CD4-positive, alpha-beta T cell (primary cell): ENCODE measurements around the gene RBBP9. TPM values are rescaled to one million over a fixed set of nuclear protein-coding genes. Genes with fewer than 3 reads are reported as not detected.
"Not testable (repeated sequence)": the region's sequence is repeated elsewhere in the genome, so short reads cannot be mapped to it uniquely, and the experiment has no call there.

ENCODE experiments used
- ATAC-seq: fragments of 200-7000 bp; cut with Tn5 transposase; one replicate; pipeline ENCODE4 v1.10.0; 2022; ENCODE audit warnings: mild to moderate bottlenecking; ENCODE audit not compliant: poor library complexity
- CTCF ChIA-PET: fragments of 350-600 bp; sonication (Branson Sonifier 250); formaldehyde crosslinking; loops from one replicate; lab custom pipeline; 2021; ENCODE audit warnings: antibody characterized with exemption, inconsistent platforms; lab: Charles Lee
- POLR2A ChIA-PET: fragments of 350-600 bp; sonication (Branson Sonifier 250); formaldehyde crosslinking; loops from one replicate; lab custom pipeline; 2021; ENCODE audit warnings: antibody characterized with exemption, inconsistent platforms; lab: Charles Lee
- DNase-seq, 14 experiments: peaks; one replicate each; pipeline ENCODE4 v3.0.0-alpha.2; 2013 to 2020; ENCODE audit warnings: mixed read lengths in 2 of 14
- H3K27ac ChIP-seq, 2 donors: one replicate each; pipeline versions ENCODE4 v1.5.1 to v1.7.0; 2013; ENCODE audit warnings: low read length in 2 of 2, low read depth in 1 of 2, mild to moderate bottlenecking in 1 of 2
- H3K27me3 ChIP-seq, 2 experiments: 1 replicate in 1 of 2; 2 replicates in 1 of 2; pipeline versions ENCODE4 v1.6.1 to v1.7.0; 2013; ENCODE audit warnings: low read length in 2 of 2, control low read depth in 1 of 2, mild to moderate bottlenecking in 1 of 2, moderate library complexity in 1 of 2; ENCODE audit not compliant: insufficient read depth in 2 of 2, control insufficient read depth in 1 of 2
- H3K36me3 ChIP-seq: one replicate; pipeline ENCODE4 v1.6.1; 2013; ENCODE audit warnings: low read length, control low read depth; ENCODE audit not compliant: insufficient read depth
- H3K4me1 ChIP-seq: one replicate; pipeline ENCODE4 v1.6.1; 2013; ENCODE audit warnings: low read length, control low read depth; ENCODE audit not compliant: insufficient read depth
- H3K4me3 ChIP-seq: one replicate; pipeline ENCODE4 v1.5.1; 2013; ENCODE audit warnings: mild to moderate bottlenecking, low read length, moderate library complexity
- H3K9me3 ChIP-seq, 2 experiments: 1 replicate in 1 of 2; 2 replicates in 1 of 2; pipeline versions ENCODE4 v1.6.1 to v1.7.0; 2013; ENCODE audit warnings: low read length in 2 of 2, mild to moderate bottlenecking in 2 of 2, control low read depth in 1 of 2, moderate library complexity in 1 of 2; ENCODE audit not compliant: control insufficient read depth in 1 of 2, insufficient read depth in 1 of 2
- H3K27ac Mint-ChIP-seq: one replicate; pipeline ENCODE4 v1.8.0; 2020; ENCODE audit warnings: mixed read lengths
- H3K27me3 Mint-ChIP-seq: one replicate; pipeline ENCODE4 v1.8.0; 2021; ENCODE audit warnings: mixed read lengths
- H3K36me3 Mint-ChIP-seq: one replicate; pipeline ENCODE4 v1.8.0; 2021; ENCODE audit warnings: low read depth, mixed read lengths
- H3K4me1 Mint-ChIP-seq: one replicate; pipeline ENCODE4 v1.8.0; 2021; ENCODE audit warnings: low read depth, mixed read lengths
- H3K4me3 Mint-ChIP-seq: one replicate; pipeline ENCODE4 v1.8.0; 2020; ENCODE audit warnings: mild to moderate bottlenecking, mixed read lengths
- H3K9me3 Mint-ChIP-seq: one replicate; pipeline ENCODE4 v1.8.0; 2020; ENCODE audit warnings: mixed read lengths
- intact Hi-C, 2 experiments: fragments of 100-400 bp; cut with DNase I in 1 of 2; cut with micrococcal nuclease in 1 of 2; formaldehyde crosslinking; loops; one replicate each; pipeline versions ENCODE4 v1.15.1 to v1.9.0; 2023 to 2025; cut with DNase I, micrococcal nuclease
- total RNA-seq, 174 experiments: library from RNA in 2 of 174; stranded (reverse) in 2 of 174; gene quantifications; one replicate each; pipeline ENCODE4 v1.2.3 and lab custom pipeline; 2021 to 2026
- TF ChIP-seq, protein P1 (sequence below): fragments of 200-600 bp; IDR thresholded peaks from one replicate; pipeline ENCODE4 v1.8.0; 2022; ENCODE audit warnings: antibody characterized with exemption, mild to moderate bottlenecking

Gene RBBP9
- total RNA-seq, 2 experiments from 2014 or later: 1.6 to 2.1 TPM

DNA sequence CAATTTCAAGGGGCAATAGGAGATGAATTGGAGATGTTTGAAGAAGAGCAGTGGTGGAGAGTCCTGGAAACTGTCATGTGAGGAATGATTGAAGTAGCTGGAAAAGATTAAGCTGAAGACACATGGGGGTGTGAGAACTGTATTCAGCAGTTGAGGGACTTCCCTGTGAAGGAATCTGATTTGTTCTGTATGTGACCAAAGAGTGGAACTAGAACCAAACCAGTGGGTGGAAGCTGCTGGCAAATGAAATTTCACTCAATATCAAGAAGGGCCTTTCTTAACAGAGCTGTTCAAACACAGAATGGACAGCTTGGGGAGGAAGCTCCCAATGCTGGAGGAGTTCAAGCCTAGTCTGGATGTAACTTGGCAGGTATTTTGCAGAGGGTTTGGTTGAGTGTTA, 32.0 kb upstream of the RBBP9 start:
- no peaks in the 10 kb centered on the region for H3K4me1 ChIP-seq
- TF ChIP-seq, protein P1, sequence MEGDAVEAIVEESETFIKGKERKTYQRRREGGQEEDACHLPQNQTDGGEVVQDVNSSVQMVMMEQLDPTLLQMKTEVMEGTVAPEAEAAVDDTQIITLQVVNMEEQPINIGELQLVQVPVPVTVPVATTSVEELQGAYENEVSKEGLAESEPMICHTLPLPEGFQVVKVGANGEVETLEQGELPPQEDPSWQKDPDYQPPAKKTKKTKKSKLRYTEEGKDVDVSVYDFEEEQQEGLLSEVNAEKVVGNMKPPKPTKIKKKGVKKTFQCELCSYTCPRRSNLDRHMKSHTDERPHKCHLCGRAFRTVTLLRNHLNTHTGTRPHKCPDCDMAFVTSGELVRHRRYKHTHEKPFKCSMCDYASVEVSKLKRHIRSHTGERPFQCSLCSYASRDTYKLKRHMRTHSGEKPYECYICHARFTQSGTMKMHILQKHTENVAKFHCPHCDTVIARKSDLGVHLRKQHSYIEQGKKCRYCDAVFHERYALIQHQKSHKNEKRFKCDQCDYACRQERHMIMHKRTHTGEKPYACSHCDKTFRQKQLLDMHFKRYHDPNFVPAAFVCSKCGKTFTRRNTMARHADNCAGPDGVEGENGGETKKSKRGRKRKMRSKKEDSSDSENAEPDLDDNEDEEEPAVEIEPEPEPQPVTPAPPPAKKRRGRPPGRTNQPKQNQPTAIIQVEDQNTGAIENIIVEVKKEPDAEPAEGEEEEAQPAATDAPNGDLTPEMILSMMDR: no peak
- no peak for ATAC-seq
- no peak for DNase-seq
- intact Hi-C loops: loop anchor here in 1 of 2 experiments (5.0 kb wide), 1 partner anchor 117 kb away; no protein-coding TSS in a partner anchor
- H3K4me3 Mint-ChIP-seq: no peak overlapping the region
- H3K27ac Mint-ChIP-seq: no peak overlapping the region
- ChIA-PET POLR2A (interaction anchor here (1.8 kb wide), 1 partner anchor 21 kb away, joined by 7 read pairs; the partner anchor contains the start of gene SEC23B), CTCF (no interaction called here)
- peaks cover 91% of the 10 kb centered on the region for H3K36me3 Mint-ChIP-seq
- H3K4me1 Mint-ChIP-seq: no peaks in the 10 kb centered on the region
- peaks cover 96% of the 10 kb centered on the region for H3K36me3 ChIP-seq
- H3K27me3 ChIP-seq: no peaks in the 10 kb centered on the region
- H3K4me3 ChIP-seq: no peak overlapping the region
- no peak overlapping the region for H3K27ac ChIP-seq
- no peaks in the 10 kb centered on the region for H3K9me3 Mint-ChIP-seq
- no peaks in the 10 kb centered on the region for H3K9me3 ChIP-seq
- no peaks in the 10 kb centered on the region for H3K27me3 Mint-ChIP-seq

GRCh38 chr20:18527836-18528235, 30.8 kb upstream of the RBBP9 start:
- H3K27me3 Mint-ChIP-seq: no peaks in the 10 kb centered on the region
- Histone ChIP-seq H3K9me3 (no peaks in the 10 kb centered on the region), H3K4me3 (no peak overlapping the region), H3K27me3 (no peaks in the 10 kb centered on the region), H3K27ac (no peak overlapping the region), H3K4me1 (no peaks in the 10 kb centered on the region), H3K36me3 (peaks cover 88% of the 10 kb centered on the region)
- no peak for ATAC-seq
- H3K4me1 Mint-ChIP-seq: no peaks in the 10 kb centered on the region
- peaks cover 85% of the 10 kb centered on the region for H3K36me3 Mint-ChIP-seq
- H3K27ac Mint-ChIP-seq: no peak overlapping the region
- ChIA-PET CTCF (no interaction called here), POLR2A (interaction anchor here (1.8 kb wide), 1 partner anchor 20 kb away, joined by 7 read pairs; the partner anchor contains the start of gene SEC23B)
- intact Hi-C loops: loop anchor here in 1 of 2 experiments (5.0 kb wide), 1 partner anchor 116 kb away; no protein-coding TSS in a partner anchor
- no peaks in the 10 kb centered on the region for H3K9me3 Mint-ChIP-seq
- no peak overlapping the region for H3K4me3 Mint-ChIP-seq
- TF ChIP-seq, protein P1: no peak
- DNase-seq: no peak

- H3K4me1 ChIP-seq: no peaks in the 10 kb centered on the region
- H3K9me3 ChIP-seq: no peaks in the 10 kb centered on the region
- H3K36me3 ChIP-seq: peaks cover 86% of the 10 kb centered on the region
- no peak for DNase-seq
- Mint-ChIP-seq H3K36me3 (peaks cover 80% of the 10 kb centered on the region), H3K4me1 (no peaks in the 10 kb centered on the region), H3K4me3 (no peak overlapping the region), H3K9me3 (no peaks in the 10 kb centered on the region), H3K27me3 (no peaks in the 10 kb centered on the region), H3K27ac (no peak overlapping the region)
- no peak overlapping the region for H3K27ac ChIP-seq
- no peak for ATAC-seq
- H3K4me3 ChIP-seq: no peak overlapping the region
- no peaks in the 10 kb centered on the region for H3K27me3 ChIP-seq
- CTCF ChIA-PET: no interaction called here
- POLR2A ChIA-PET: no interaction called here
- TF ChIP-seq, protein P1: no peak
- intact Hi-C loops: loop anchor here in 1 of 2 experiments (5.0 kb wide), 1 partner anchor 115 kb away; no protein-coding TSS in a partner anchor
These were observed 30.3 kb upstream of the RBBP9 start for GRCh38 chr20:18527339-18527738.

- H3K27me3 Mint-ChIP-seq, H3K4me1 ChIP-seq, CTCF ChIA-PET, H3K27ac Mint-ChIP-seq, H3K9me3 Mint-ChIP-seq, H3K27ac ChIP-seq, H3K4me1 Mint-ChIP-seq, DNase-seq, H3K4me3 ChIP-seq, ATAC-seq, H3K4me3 Mint-ChIP-seq, H3K9me3 ChIP-seq, H3K27me3 ChIP-seq, POLR2A ChIA-PET: not testable (repeated sequence)
- H3K36me3 Mint-ChIP-seq: peaks cover 75% of the 10 kb centered on the region
- intact Hi-C loops: loop anchor here in 1 of 2 experiments (5.0 kb wide), 1 partner anchor 114 kb away; no protein-coding TSS in a partner anchor
- peaks cover 80% of the 10 kb centered on the region for H3K36me3 ChIP-seq
These were observed 29.7 kb upstream of the RBBP9 start for GRCh38 chr20:18526761-18527160.
